Fibroblast of mammary gland (primary cell): ENCODE results near the gene TMA7B.

Source experiments
- DNase-seq: peaks from one replicate; pipeline ENCODE4 v3.0.0-alpha.2; 2010; ENCODE audit warnings: low read depth
- H3K4me3 ChIP-seq: 2 replicates; pipeline ENCODE4 v1.5.1; 2011; ENCODE audit warnings: low read depth, mild to moderate bottlenecking, low read length, moderate library complexity; ENCODE audit not compliant: control insufficient read depth
- TF ChIP-seq, protein P1 (sequence below): conservative IDR thresholded peaks from 2 replicates; pipeline ENCODE4 v1.5.1; 2011; ENCODE audit warnings: low read depth, low read length, inconsistent platforms; ENCODE audit not compliant: control insufficient read depth, insufficient read depth

TMA7B gene

DNA sequence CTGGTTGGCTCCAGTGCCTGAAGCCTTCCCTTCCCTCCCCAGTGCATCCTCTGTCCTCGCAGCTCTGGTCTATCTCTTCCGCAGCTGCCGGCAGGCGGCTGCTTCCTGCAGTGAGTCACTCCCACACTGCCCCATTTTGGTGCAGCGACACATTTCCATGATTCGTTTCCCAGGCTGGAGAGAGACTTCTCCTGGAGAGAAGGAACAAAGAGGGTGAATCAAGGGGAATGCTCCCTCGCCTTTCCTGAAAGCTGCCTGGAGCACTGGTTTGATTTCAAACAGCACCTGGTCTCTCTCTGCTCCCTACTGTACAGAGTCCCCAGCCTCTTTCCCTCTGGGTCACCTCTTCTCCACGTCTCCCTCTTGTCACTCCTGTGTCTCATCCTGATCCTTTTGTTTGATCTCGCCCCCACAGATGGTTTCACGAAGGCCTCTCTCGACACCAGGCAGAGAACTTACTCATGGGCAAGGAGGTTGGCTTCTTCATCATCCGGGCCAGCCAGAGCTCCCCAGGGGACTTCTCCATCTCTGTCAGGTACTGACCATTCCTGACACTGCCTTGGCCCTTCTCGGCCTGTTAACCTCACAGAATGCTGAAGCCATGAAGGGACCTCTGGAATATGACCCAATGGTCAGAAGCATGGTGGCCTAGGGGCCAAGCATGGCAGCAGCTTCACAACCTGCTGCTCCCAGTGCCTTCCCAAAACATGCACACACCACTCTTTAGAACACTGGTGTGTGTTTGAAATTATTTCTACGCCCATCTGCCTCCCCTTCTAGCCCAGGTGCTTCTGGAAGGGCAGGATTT, at the start of gene TMA7B:
Gene TMA7B, plus strand, starts transcription at position 758 of the 808 bp plus-strand sequence. CDS start 3,978 bp downstream, outside the sequence.
- peak; percentile 71 for DNase-seq
- TF ChIP-seq, protein P1, sequence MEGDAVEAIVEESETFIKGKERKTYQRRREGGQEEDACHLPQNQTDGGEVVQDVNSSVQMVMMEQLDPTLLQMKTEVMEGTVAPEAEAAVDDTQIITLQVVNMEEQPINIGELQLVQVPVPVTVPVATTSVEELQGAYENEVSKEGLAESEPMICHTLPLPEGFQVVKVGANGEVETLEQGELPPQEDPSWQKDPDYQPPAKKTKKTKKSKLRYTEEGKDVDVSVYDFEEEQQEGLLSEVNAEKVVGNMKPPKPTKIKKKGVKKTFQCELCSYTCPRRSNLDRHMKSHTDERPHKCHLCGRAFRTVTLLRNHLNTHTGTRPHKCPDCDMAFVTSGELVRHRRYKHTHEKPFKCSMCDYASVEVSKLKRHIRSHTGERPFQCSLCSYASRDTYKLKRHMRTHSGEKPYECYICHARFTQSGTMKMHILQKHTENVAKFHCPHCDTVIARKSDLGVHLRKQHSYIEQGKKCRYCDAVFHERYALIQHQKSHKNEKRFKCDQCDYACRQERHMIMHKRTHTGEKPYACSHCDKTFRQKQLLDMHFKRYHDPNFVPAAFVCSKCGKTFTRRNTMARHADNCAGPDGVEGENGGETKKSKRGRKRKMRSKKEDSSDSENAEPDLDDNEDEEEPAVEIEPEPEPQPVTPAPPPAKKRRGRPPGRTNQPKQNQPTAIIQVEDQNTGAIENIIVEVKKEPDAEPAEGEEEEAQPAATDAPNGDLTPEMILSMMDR: peak; percentile 44
- H3K4me3 ChIP-seq: no peak within 1 kb of the TSS

DNA sequence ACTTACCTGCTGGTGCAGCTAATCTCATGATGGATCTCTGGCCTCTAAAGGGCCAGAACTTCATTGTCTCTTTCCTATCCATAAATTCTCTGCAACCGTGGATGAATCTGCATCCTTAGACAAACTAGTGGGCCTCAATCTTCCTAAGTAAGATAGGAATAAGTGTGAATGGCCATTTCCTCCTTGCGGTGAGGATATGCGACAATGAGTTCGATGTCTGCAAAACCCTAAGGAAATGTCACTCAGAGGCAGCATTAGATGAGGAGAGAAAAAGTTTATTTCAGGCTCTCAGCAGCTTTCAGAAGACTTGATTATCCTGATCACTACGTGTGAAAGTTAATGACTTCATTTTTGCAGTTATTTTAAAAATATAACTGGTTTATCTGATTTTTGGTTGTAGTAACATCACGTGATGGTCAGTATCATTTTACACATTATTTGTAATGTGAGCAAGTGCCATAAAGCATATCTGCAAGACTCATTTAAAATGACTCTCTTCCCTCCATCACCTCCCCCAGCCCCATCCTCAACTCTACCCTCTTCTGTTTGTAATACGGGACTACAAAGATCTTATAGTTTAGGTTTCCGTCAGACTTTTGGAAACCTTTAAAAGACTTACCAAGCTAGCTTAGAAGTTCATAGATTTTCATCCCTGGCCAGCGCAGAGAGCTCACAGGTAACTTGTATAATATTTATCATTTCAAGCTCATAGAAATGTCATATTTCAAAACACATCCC, 49.2 kb upstream of the TMA7B start:
- DNase-seq: no peak
- no peak overlapping the region for H3K4me3 ChIP-seq
- TF ChIP-seq, protein P1: no peak

- TF ChIP-seq, protein P1: no peak
- no peak overlapping the region for H3K4me3 ChIP-seq
- no peak for DNase-seq
These were observed 46.9 kb upstream of the TMA7B start for GRCh38 chr22:39913321-39913720.

- no peak overlapping the region for H3K4me3 ChIP-seq
- TF ChIP-seq, protein P1: no peak
- DNase-seq: no peak
These were observed 46.3 kb upstream of the TMA7B start for GRCh38 chr22:39913886-39914285.

DNA sequence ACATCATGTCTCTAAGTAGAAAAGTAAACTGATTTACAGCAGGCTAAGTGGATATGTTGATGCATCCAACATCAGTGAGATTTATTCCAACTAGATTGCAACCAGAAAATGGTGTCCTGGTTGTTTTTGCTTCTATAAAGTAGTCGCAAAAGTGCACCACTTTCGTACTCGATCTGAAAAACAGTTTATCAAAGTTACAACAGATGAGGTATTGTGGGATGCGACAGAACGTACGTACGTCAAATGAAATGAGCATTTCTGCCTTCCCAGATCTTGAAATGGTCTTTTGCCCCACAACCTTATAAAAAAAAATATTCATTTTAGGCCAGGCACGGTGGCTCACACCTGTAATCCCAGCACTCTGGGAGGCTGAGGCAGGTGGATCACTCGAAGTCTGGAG, 45.6 kb upstream of the TMA7B start:
- no peak overlapping the region for H3K4me3 ChIP-seq
- DNase-seq: no peak
- TF ChIP-seq, protein P1: no peak

GRCh38 chr22:39915295-39915726, 44.9 kb upstream of the TMA7B start:
- H3K4me3 ChIP-seq: no peak overlapping the region
- no peak for DNase-seq

More at GRCh38 chr22:39915295-39915726, 44.9 kb upstream of the TMA7B start:
- TF ChIP-seq, protein P1: no peak
